Vagina (tissue), 2 donors: ENCODE measurements around the gene ZDHHC5.

Experiments
- POLR2AphosphoS5 ChIP-seq, 2 donors: sonication (generic); formaldehyde crosslinking; IDR thresholded peaks; one replicate each; pipeline ENCODE4 v1.9.0; 2017; ENCODE audit warnings: antibody characterized with exemption in 2 of 2, mild to moderate bottlenecking in 2 of 2, low read depth in 1 of 2; ENCODE audit not compliant: insufficient read depth in 1 of 2
- TF ChIP-seq, protein P1 (sequence below), 3 experiments: fragments of 450-650 bp in 2 of 3; fragments of 200-600 bp in 1 of 3; sonication (generic) in 1 of 3; IDR thresholded peaks; one replicate each; pipeline ENCODE4 v1.5.1; 2017 to 2019; ENCODE audit warnings: antibody characterized with exemption in 3 of 3, mild to moderate bottlenecking in 2 of 3, moderate library complexity in 2 of 3

DNA sequence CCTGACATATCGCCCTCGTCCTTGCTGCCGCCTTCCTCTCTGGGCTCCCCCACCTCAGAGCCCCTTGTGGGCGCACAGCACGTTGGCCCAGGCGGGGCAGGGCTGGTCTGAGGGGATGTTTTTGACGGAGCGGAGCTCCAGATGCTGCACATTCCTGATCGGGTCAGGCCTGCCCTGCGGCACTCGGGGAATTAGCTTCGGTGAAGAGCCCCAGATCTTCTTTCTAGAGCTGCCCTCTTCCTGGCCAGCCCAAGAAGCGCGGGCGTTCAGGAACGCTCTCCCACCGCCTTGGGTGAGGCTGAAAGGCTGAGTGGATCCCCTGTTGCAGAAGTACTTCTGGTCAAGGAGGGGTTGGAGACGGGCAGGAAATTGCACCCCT, 30.3 kb upstream of the ZDHHC5 start:
- TF ChIP-seq, protein P1, sequence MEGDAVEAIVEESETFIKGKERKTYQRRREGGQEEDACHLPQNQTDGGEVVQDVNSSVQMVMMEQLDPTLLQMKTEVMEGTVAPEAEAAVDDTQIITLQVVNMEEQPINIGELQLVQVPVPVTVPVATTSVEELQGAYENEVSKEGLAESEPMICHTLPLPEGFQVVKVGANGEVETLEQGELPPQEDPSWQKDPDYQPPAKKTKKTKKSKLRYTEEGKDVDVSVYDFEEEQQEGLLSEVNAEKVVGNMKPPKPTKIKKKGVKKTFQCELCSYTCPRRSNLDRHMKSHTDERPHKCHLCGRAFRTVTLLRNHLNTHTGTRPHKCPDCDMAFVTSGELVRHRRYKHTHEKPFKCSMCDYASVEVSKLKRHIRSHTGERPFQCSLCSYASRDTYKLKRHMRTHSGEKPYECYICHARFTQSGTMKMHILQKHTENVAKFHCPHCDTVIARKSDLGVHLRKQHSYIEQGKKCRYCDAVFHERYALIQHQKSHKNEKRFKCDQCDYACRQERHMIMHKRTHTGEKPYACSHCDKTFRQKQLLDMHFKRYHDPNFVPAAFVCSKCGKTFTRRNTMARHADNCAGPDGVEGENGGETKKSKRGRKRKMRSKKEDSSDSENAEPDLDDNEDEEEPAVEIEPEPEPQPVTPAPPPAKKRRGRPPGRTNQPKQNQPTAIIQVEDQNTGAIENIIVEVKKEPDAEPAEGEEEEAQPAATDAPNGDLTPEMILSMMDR (IDR thresholded peaks at IDR 0.05): no peak
- no peak for TF ChIP-seq POLR2AphosphoS5 (IDR thresholded peaks at IDR 0.05; ENCODE audit: insufficient read depth in 1 of 2, low read depth in 1 of 2)
